Epidermal melanocyte (primary cell): ENCODE data around the gene ACTL7B.
"Not testable (repeated sequence)": the region's sequence is repeated elsewhere in the genome, so short reads cannot be mapped to it uniquely, and the experiment has no call there.

Experiments
- DNase-seq: peaks from one replicate; pipeline ENCODE4 v3.0.0; 2011; ENCODE audit warnings: low spot score; ENCODE audit not compliant: insufficient read length

The ACTL7B gene

GRCh38 chr9:108844856-108845255 is 10.9 kb downstream of the ACTL7B start:
- no peak for DNase-seq

GRCh38 chr9:108844391-108844790 is 11.4 kb downstream of the ACTL7B start:
- no peak for DNase-seq

- no peak for DNase-seq
Observed at GRCh38 chr9:108842610-108843295, 13.0 kb downstream of the ACTL7B start.

- not testable (repeated sequence) for DNase-seq
Observed at GRCh38 chr9:108839561-108839960, 16.2 kb downstream of the ACTL7B start.

GRCh38 chr9:108838017-108838416 is 17.8 kb downstream of the ACTL7B start:
- DNase-seq: no peak

GRCh38 chr9:108837530-108837929 is 18.3 kb downstream of the ACTL7B start:
- no peak for DNase-seq

GRCh38 chr9:108836781-108837180 is 19.0 kb downstream of the ACTL7B start:
- no peak for DNase-seq

- no peak for DNase-seq
Observed at GRCh38 chr9:108836319-108836718, 19.5 kb downstream of the ACTL7B start.

GRCh38 chr9:108835831-108836230 is 20.0 kb downstream of the ACTL7B start:
- DNase-seq: no peak

GRCh38 chr9:108834959-108835665 is 20.7 kb downstream of the ACTL7B start:
- no peak for DNase-seq

- DNase-seq: no peak
Observed at GRCh38 chr9:108832179-108832500, 23.6 kb downstream of the ACTL7B start.

GRCh38 chr9:108831496-108832178 is 24.1 kb downstream of the ACTL7B start:
- peak; percentile 44 for DNase-seq

- DNase-seq: no peak
Observed at GRCh38 chr9:108830272-108830671, 25.5 kb downstream of the ACTL7B start.

- DNase-seq: no peak
Observed at GRCh38 chr9:108823829-108824228, 32.0 kb downstream of the ACTL7B start.

GRCh38 chr9:108816037-108816436 is 39.7 kb downstream of the ACTL7B start:
- no peak for DNase-seq

GRCh38 chr9:108815156-108815555 is 40.6 kb downstream of the ACTL7B start:
- no peak for DNase-seq

- peak; percentile 64 for DNase-seq
Observed at GRCh38 chr9:108813951-108814601, 41.7 kb downstream of the ACTL7B start.

- DNase-seq: no peak
Observed at GRCh38 chr9:108812396-108813025, 43.3 kb downstream of the ACTL7B start.

- DNase-seq: no peak
Observed at GRCh38 chr9:108811944-108812343, 43.8 kb downstream of the ACTL7B start.

- DNase-seq: no peak
Observed at GRCh38 chr9:108809269-108809668, 46.5 kb downstream of the ACTL7B start.
